HepG2 (cell line): ENCODE data around the gene LRRN2. TPM values are rescaled to one million over a fixed set of nuclear protein-coding genes. Genes with fewer than 3 reads are reported as not detected.

Source experiments
- ATAC-seq: fragments of 200-7000 bp; cut with Tn5 transposase; 3 replicates; pipeline ENCODE4 v1.9.1; 2020; ENCODE audit warnings: mild to moderate bottlenecking, moderate library complexity
- BruUV-seq: library from RNA; stranded (reverse); fragments of 400-500 nt; replicated peaks from 2 replicates; lab custom pipeline; 2021; lab: Mats Ljungman, UMichigan
- CTCF ChIA-PET: fragments of 300-600 bp; formaldehyde crosslinking; extraction: SDS; loops from one replicate; lab custom pipeline; 2021; ENCODE audit warnings: low total read pairs, inconsistent platforms, low intra/inter-chr PET ratio; lab: Yijun Ruan, JAX
- POLR2A ChIA-PET: fragments of 350-600 bp; sonication (Branson Sonifier 250); formaldehyde crosslinking; loops from one replicate; lab custom pipeline; 2020; ENCODE audit warnings: antibody characterized with exemption, inconsistent platforms; lab: Yijun Ruan, JAX
- DNase-seq: peaks from one replicate; pipeline ENCODE4 v3.0.0-alpha.2; 2015; ENCODE audit warnings: low spot score
- FAIRE-seq: peaks from 3 replicates; lab custom pipeline; 2011; peaks lifted over from hg19 to GRCh38; lab: Jason Lieb, UNC
- H2AFZ ChIP-seq: one replicate; pipeline ENCODE4 v1.6.1; 2011; ENCODE audit warnings: low read length, inconsistent platforms
- H3K27ac ChIP-seq: fragments of 300-600 bp; 3 replicates; pipeline ENCODE4 v1.8.0; 2011; ENCODE audit warnings: mixed run types, mild to moderate bottlenecking, mixed read lengths, low read length, inconsistent platforms; ENCODE audit not compliant: insufficient read depth; ENCODE audit errors: extremely low read length
- H3K27me3 ChIP-seq, 2 experiments: fragments of 200-600 bp in 1 of 2; 2 replicates in 1 of 2; 3 replicates in 1 of 2; pipeline versions ENCODE4 v1.6.0 to v1.8.0; 2011; ENCODE audit warnings: low read length in 2 of 2, mild to moderate bottlenecking in 2 of 2, moderate library complexity in 2 of 2, inconsistent platforms in 1 of 2; ENCODE audit not compliant: insufficient read depth in 2 of 2, control insufficient read depth in 1 of 2
- H3K36me3 ChIP-seq, 2 experiments: fragments of 200-600 bp in 1 of 2; replicated peaks in 1 of 2; 2 replicates in 1 of 2; 3 replicates in 1 of 2; pipeline versions ENCODE4 v1.5.1 to v1.8.0; 2011; ENCODE audit warnings: low read length in 2 of 2, inconsistent platforms in 1 of 2; ENCODE audit not compliant: insufficient read depth in 2 of 2, control insufficient read depth in 1 of 2
- H3K4me1 ChIP-seq: 2 replicates; pipeline ENCODE4 v1.5.1; 2012; ENCODE audit warnings: low read length, inconsistent platforms; ENCODE audit not compliant: insufficient read depth
- H3K4me2 ChIP-seq: 2 replicates; pipeline ENCODE4 v1.6.0; 2011; ENCODE audit warnings: low read depth, low read length, inconsistent platforms
- H3K4me3 ChIP-seq, 3 experiments: fragments of 200-600 bp in 1 of 3; sonication (generic), shearing (Covaris generic) in 1 of 3; replicated peaks in 1 of 3; 2 replicates each; pipeline ENCODE4 v1.5.1; 2011 to 2016; ENCODE audit warnings: low read length in 3 of 3, inconsistent platforms in 2 of 3, low read depth in 2 of 3, mild to moderate bottlenecking in 2 of 3, control low read depth in 1 of 3, mixed read lengths in 1 of 3; ENCODE audit not compliant: insufficient read depth in 1 of 3
- H3K79me2 ChIP-seq: one replicate; pipeline ENCODE4 v1.6.1; 2011; ENCODE audit warnings: low read length, inconsistent platforms; ENCODE audit not compliant: insufficient read depth
- H3K9ac ChIP-seq: 2 replicates; pipeline ENCODE4 v1.6.0; 2011; ENCODE audit warnings: mild to moderate bottlenecking, low read depth, low read length, inconsistent platforms; ENCODE audit not compliant: insufficient read depth
- H3K9me3 ChIP-seq: 2 replicates; pipeline ENCODE4 v1.5.1; 2012; ENCODE audit warnings: mild to moderate bottlenecking, low read length
- H4K20me1 ChIP-seq: 2 replicates; pipeline ENCODE4 v1.6.0; 2011; ENCODE audit warnings: inconsistent platforms, mild to moderate bottlenecking, low read length, moderate library complexity; ENCODE audit not compliant: insufficient read depth
- BRD4 ChIP-seq: sonication (generic); formaldehyde crosslinking; IDR thresholded peaks from 2 replicates; pipeline ENCODE4 v1.4.0; 2020; ENCODE audit warnings: missing genetic modification reagents
- CHD2 ChIP-seq: IDR thresholded peaks from 2 replicates; pipeline ENCODE4 v1.6.1; 2011; ENCODE audit warnings: low read depth, low read length, improper control_type of control experiment
- JUN ChIP-seq: sonication (generic); formaldehyde crosslinking; IDR thresholded peaks from 2 replicates; pipeline ENCODE4 v1.4.0; 2020; ENCODE audit warnings: mild to moderate bottlenecking, missing genetic modification reagents
- KDM4B ChIP-seq: sonication (generic); formaldehyde crosslinking; IDR thresholded peaks from 2 replicates; pipeline ENCODE4 v1.4.0; 2020; ENCODE audit warnings: missing genetic modification reagents
- NCOR1 ChIP-seq: fragments of 200-600 bp; sonication (generic); IDR thresholded peaks from 2 replicates; pipeline ENCODE4 v1.7.0; 2017; ENCODE audit warnings: antibody characterized with exemption, low read length, borderline replicate concordance
- SIX1 ChIP-seq: sonication (generic); formaldehyde crosslinking; IDR thresholded peaks from 2 replicates; pipeline ENCODE4 v1.4.0; 2020; ENCODE audit warnings: missing genetic modification reagents, borderline replicate concordance
- U2AF1 ChIP-seq: fragments of 200-400 bp; formaldehyde crosslinking; optimal IDR thresholded peaks from 2 replicates; pipeline ENCODE3; 2017; ENCODE audit warnings: mild to moderate bottlenecking, low read depth, low read length
- ZNF546 ChIP-seq: sonication (generic); formaldehyde crosslinking; conservative IDR thresholded peaks from 2 replicates; pipeline ENCODE4 v1.8.1; 2023; ENCODE audit warnings: mild to moderate bottlenecking, missing genetic modification reagents
- ZNF639 ChIP-seq: conservative IDR thresholded peaks from 2 replicates; pipeline ENCODE4 v1.6.1; 2018; ENCODE audit warnings: missing genetic modification reagents
- ZNF709 ChIP-seq: sonication (generic); formaldehyde crosslinking; IDR thresholded peaks from 2 replicates; pipeline ENCODE4 v1.5.0; 2020; ENCODE audit warnings: mild to moderate bottlenecking, missing genetic modification reagents
- WGBS: methylation state at CpG from one replicate; pipeline ENCODE4 v1.1.6; 2017; ENCODE audit warnings: low lambda C conversion rate; 5-methylcytosine and 5-hydroxymethylcytosine counted together
- in situ Hi-C: cut with HindIII; loops from 2 replicates; pipeline ENCODE4 v1.10.0; 2017; ENCODE audit warnings: low pct_unique_long_range_greater_than_20kb; ENCODE audit not compliant: extremely low pct_ligation_motif_present
- intact Hi-C: fragments of 100-400 bp; cut with micrococcal nuclease; formaldehyde crosslinking; loops from one replicate; pipeline ENCODE4 v1.10.0; 2022; ENCODE audit not compliant: unreplicated experiment
- polyA plus RNA-seq, 8 experiments: library from polyadenylated mRNA; depleted of rRNA in 3 of 8; stranded (reverse) in 7 of 8; unstranded in 1 of 8; fragments of >200 nt; fragmentation: Illumina TruSeq in 4 of 8; extraction: Trizol in 4 of 8; gene quantifications; 2 replicates each; pipeline versions ENCODE4 v1.2.1 to v1.2.3, GENCODE V29; 2011 to 2016; ENCODE audit warnings: low read depth in 4 of 8, missing spikeins in 1 of 8, mixed read lengths in 1 of 8; ENCODE audit not compliant: insufficient read depth in 1 of 8
- total RNA-seq, 5 experiments: library from RNA; depleted of rRNA; stranded (reverse); fragments of >200 nt; fragmentation: Illumina TruSeq; extraction: Trizol; gene quantifications; 2 replicates each; pipeline ENCODE4 v1.2.3, GENCODE V29; 2016; ENCODE audit warnings: low read depth in 1 of 5

The LRRN2 gene
- total and polyA plus RNA-seq, 2 of the 13 experiments (the other 11 are each of a cell fraction or from before 2014, with no cell fraction given) = not detected

GRCh38 chr1:204678721-204679475 is 6.6 kb downstream of the LRRN2 start:
- no peak for ATAC-seq
- WGBS = 2% methylated on average over 7 of the region's 7 CpGs
- no peak for TF ChIP-seq ZNF709 (CRISPR knock-in tag)
- no peak for TF ChIP-seq U2AF1
- TF ChIP-seq KDM4B (CRISPR knock-in tag) = no peak
- TF ChIP-seq BRD4 (CRISPR knock-in tag) = no peak
- TF ChIP-seq JUN (CRISPR knock-in tag) = no peak
- no peak for TF ChIP-seq CHD2
- no peak for TF ChIP-seq SIX1
- no peak for TF ChIP-seq ZNF546 (CRISPR knock-in tag)
- no peak for TF ChIP-seq NCOR1
- TF ChIP-seq ZNF639 (CRISPR knock-in tag) = no peak
- TF ChIP-seq, all 625 proteins: peak for 0
- no peak for DNase-seq
- no peak overlapping the region for H3K4me3 ChIP-seq
- no peaks in the 10 kb centered on the region for H3K9me3 ChIP-seq
- intact Hi-C loops (no loop called here), in situ Hi-C loops (no loop called here)
- H3K4me2 ChIP-seq = no peak overlapping the region
- peaks cover 6 to 11% of the 10 kb centered on the region in 2 experiments; a peak in 4 of 5 replicates for H3K27me3 ChIP-seq
- POLR2A ChIA-PET = no interaction called here
- H4K20me1 ChIP-seq = no peaks in the 10 kb centered on the region
- H3K27ac ChIP-seq = no peak overlapping the region
- no peak overlapping the region for H2AFZ ChIP-seq
- CTCF ChIA-PET = no interaction called here
- no TSS peak for BruUV-seq
- H3K4me1 ChIP-seq = no peaks in the 10 kb centered on the region
- no peak overlapping the region for H3K9ac ChIP-seq
- no peak for FAIRE-seq
- H3K79me2 ChIP-seq = no peaks in the 10 kb centered on the region
- no peaks in the 10 kb centered on the region for H3K36me3 ChIP-seq
